ENCODE results near the gene GPX4.
A peak's percentile ranks its signal among the peaks of the same experiment; 100 is the strongest.
"Not testable (repeated sequence)": the region's sequence is repeated elsewhere in the genome, so short reads cannot be mapped to it uniquely, and the experiment has no call there.

GPX4 gene

DNA sequence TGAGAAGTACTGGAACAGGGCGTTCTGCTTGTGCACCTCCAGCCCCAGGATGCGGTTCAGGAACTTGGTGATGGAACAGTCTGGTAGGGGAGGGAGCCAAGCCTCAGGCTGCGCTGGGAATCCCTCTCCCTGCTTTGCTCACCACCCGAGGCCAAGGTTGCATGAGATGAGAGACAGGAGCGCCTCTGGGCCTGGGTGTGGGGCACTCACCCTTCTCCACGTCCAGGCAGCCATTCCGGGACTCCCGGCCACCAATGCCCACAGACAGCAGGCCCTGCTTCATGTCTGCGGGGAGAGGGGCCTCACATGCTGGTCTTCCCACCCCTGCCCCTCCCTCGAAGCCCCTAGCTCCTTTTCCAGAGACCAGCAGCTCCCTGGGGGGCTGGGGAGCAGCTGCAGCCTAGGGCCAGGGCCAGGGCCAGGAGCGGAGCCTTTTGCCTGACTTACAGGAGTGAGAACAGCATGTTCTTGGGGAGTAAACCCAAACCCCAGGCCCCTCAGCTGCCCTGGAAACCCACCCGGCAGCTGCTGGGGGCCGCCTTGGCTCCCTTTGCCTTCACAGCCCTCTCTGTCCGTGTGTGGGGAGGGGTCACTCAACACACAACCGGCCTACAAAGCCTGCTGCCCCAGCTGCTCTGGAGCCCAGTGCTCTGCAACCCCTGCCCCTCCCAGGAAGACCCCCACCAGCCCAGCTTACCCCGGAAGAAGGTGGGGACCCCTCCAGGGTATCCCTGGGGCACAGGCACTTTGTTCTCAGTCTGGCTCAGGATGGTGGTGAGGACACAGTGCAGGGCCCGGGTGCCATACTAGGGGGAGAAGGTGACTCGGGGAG lies 7.2 kb downstream of the GPX4 start:
- TF ChIP-seq, protein P1, sequence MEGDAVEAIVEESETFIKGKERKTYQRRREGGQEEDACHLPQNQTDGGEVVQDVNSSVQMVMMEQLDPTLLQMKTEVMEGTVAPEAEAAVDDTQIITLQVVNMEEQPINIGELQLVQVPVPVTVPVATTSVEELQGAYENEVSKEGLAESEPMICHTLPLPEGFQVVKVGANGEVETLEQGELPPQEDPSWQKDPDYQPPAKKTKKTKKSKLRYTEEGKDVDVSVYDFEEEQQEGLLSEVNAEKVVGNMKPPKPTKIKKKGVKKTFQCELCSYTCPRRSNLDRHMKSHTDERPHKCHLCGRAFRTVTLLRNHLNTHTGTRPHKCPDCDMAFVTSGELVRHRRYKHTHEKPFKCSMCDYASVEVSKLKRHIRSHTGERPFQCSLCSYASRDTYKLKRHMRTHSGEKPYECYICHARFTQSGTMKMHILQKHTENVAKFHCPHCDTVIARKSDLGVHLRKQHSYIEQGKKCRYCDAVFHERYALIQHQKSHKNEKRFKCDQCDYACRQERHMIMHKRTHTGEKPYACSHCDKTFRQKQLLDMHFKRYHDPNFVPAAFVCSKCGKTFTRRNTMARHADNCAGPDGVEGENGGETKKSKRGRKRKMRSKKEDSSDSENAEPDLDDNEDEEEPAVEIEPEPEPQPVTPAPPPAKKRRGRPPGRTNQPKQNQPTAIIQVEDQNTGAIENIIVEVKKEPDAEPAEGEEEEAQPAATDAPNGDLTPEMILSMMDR (IDR thresholded peaks at IDR 0.05), result no peak
- no peak for DNase-seq (ENCODE audit: low spot score)
- Histone ChIP-seq H3K4me3 (no peak overlapping the region), H3K27ac (peak overlapping the region in 1 of 2 donors; percentile 25)

DNA sequence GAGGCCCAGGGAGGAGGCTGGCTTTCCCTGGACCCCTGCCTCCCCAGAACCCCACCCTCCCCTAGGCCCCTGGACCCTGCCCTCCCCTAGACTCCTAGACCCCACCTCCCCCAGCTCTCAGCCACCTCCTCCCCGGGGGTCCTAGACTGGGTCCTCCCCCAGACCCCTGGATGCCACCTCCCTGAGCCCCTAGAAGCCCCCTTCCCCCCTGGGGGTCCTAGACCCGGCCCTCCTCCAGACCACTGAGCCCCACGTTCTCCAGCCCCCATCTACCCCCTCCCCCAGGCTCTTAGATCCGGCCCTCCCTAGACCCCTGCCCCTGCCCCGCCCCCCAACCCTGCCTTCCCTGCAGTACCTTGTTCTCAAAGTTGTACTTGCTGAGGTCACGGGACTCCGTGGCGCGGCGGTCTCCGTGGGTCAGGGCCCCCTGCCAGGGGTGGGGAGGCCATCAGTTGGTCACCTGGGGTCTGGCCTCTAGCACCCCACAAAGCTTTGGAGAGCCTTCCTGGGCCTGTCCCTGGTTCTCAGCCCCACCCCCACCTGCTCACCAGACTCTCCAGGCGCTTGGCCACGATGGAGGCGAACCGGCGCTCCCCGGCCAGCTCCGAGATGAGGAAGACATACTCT lies 8.0 kb downstream of the GPX4 start:
- TF ChIP-seq, protein P1 (IDR thresholded peaks at IDR 0.05), result no peak
- no peak overlapping the region for H3K4me3 ChIP-seq
- peak overlapping the region in 1 of 2 donors; percentile 77 for H3K27ac ChIP-seq
- no peak for DNase-seq (ENCODE audit: low spot score)

DNA sequence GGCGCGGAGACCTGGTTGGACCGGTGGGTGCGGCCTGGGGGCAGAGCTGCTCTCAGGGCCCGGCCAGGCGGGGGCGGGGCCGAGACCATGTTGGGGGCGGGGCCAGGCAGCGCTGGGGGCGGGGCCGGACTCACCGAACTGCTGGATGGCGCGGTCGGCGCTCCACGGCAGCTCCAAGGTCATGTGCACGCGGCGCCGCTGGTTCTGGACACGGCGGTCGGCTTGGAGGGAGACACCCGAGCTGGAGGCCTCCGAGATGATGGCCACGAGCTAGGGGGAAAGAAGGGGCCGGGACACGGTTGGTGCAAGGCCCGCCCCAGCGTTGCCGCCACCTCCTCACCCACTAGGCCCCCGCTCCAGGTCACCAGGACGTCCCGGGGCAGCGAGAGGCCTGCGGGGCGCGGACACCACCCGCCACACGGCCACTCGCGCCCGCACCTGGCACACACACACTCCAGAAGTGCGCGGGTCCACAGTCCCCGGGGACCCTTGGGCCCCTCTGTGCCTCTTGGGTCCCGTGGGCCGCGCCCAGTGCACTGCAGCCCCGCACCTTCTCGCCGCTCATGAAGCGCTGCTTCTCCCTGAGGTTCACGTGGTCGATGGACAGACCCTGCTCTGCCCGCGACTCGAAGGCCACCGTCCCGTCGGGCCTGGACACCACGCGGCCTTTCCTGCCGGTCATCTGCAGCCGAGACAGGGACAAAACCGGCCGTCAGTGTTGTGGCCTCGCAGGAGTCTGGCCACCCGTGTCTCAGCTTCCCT lies 8.7 kb downstream of the GPX4 start:
- TF ChIP-seq, protein P1 (IDR thresholded peaks at IDR 0.05), result no peak
- DNase-seq (ENCODE audit: low spot score), result no peak
- Histone ChIP-seq H3K27ac (peak overlapping the region; percentile 56 to 77), H3K4me3 (no peak overlapping the region)

DNA sequence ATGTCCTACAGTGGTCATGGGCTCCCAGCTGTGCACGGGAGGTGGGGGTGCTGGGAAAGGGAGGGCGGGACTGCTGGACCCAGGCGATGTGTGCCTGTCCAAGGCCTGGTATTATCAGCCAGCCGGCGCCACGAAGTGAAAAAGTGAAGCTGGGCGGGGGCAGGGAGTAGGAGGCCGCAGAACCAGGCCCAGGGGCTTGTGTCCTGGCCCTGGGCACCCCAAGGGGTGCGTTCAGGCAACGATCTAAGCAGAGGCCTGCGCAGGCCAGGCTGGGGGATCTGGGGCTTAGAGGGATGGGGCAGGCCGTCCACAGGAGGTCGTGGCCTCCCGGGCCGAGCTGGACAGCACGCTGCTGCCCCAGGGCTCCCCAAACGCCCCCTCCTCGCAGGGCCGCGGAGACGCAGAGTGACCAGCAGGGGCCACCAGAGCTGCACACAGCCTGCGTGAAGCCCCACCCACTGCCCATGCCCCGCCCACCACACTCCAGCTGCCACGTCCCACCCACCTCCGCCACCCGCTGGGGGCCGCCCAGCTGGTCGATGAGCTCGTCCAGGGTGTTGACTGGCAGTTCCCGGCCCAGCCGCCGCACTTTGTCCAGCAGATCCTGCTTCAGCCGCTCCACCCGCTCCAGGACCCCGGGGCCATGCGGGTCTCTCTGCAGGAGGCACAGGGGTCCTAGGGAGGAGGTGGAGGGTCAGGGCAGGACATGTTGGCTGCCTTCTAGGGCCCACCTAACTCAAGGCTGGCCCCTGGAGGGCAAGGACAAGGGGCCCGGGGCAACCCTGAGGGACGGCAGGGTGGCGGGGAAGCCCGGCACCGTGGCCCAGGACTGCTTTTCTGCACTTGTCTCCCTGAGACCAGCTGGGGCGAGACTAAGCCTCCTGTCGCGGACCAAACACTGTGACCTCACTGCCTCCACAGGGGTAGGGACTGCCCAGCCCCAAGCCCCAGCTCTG lies 9.5 kb downstream of the GPX4 start:
- H3K4me3 ChIP-seq, result peak overlapping the region; percentile 52
- TF ChIP-seq, protein P1 (IDR thresholded peaks at IDR 0.05), result peak; percentile 97
- peak; percentile 96 for DNase-seq (ENCODE audit: low spot score)
- H3K27ac ChIP-seq, result peak overlapping the region; percentile 56 to 77

DNA sequence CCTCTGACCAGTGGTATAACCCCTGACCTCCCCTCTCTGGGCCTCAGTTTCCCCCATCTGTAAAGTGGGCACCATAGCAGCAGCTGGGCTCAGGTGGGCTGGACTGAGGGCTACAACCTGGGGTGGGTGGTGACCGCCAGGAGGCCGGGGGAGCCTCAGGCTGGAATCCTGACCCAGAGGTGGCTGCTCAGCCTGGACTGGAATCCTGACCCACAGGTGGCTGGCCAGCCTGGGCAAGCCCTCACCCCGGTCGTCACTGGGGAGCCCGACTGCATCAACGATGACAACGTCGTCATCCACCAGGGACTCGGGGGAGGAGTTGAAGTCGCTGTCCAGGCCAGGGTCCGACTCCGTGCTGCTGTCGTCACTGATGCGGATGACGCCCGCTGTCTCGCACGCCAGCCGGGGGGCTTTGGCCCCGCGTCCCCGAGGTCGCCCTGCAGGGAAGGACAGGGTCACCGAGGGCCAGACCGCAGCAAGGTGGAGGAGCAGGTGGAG lies 10.2 kb downstream of the GPX4 start:
- H3K27ac ChIP-seq, result peak overlapping the region; percentile 56 to 77
- H3K4me3 ChIP-seq, result peak overlapping the region; percentile 52
- TF ChIP-seq, protein P1 (IDR thresholded peaks at IDR 0.05), result no peak
- DNase-seq (ENCODE audit: low spot score), result no peak

DNA sequence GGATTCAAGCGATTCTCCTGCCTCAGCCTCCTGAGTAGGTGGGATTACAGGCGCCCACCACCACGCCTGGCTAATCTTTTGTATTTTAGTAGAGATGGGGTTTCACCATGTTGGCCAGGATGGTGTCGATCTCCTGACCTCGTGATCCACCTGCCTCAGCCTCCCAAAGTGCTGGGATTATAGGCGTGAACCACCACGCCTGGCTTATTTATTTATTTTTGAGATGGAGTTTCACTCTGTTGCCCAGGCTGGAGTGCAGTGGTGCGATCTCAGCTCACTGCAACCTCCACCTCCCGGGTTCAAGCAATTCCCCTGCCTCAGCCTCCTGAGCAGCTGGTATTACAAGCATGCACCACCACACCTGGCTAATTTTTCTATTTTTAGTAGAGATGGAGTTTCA lies 10.9 kb downstream of the GPX4 start:
- not testable (repeated sequence) for DNase-seq (ENCODE audit: low spot score); H3K27ac ChIP-seq; H3K4me3 ChIP-seq
